T47D (cell line): ENCODE data around the gene ZNF500.
"Not testable (repeated sequence)": the region's sequence is repeated elsewhere in the genome, so short reads cannot be mapped to it uniquely, and the experiment has no call there.

Experiments
- DNase-seq, 2 experiments: peaks; one replicate each; pipeline versions ENCODE4 v3.0.0 to v3.0.0-alpha.2; 2011 to 2012; ENCODE audit warnings: low read depth in 1 of 2, low spot score in 1 of 2
- JUND ChIP-seq: IDR thresholded peaks from 2 replicates; pipeline ENCODE4 v1.6.1; 2012; ENCODE audit warnings: low read depth
- in situ Hi-C: cut with HindIII; loops from 2 replicates; pipeline ENCODE4 v1.10.0; 2016; ENCODE audit warnings: low sequenced_read_pairs, low pct_unique_long_range_greater_than_20kb

ZNF500 gene

GRCh38 chr16:4790871-4791270 is 23.9 kb upstream of the ZNF500 start:
- no peak for DNase-seq
- in situ Hi-C loops = no loop called here
- TF ChIP-seq JUND = no peak

- in situ Hi-C loops = no loop called here
- TF ChIP-seq JUND = no peak
- peak in 1 of 2 experiments; percentile 30 for DNase-seq
Measured at GRCh38 chr16:4790261-4790660, 23.3 kb upstream of the ZNF500 start.

- in situ Hi-C loops = no loop called here
- TF ChIP-seq JUND = no peak
- DNase-seq = no peak
Measured at GRCh38 chr16:4788910-4789309, 21.9 kb upstream of the ZNF500 start.

- in situ Hi-C loops = no loop called here
Measured at GRCh38 chr16:4788489-4788889, 21.5 kb upstream of the ZNF500 start.

GRCh38 chr16:4787627-4788482 is 20.9 kb upstream of the ZNF500 start, which contains the start of gene SEPTIN12:
Gene SEPTIN12 (minus strand): TSS chr16:4788345. CDS start chr16:4787645, 700 bp downstream.
- no peak for TF ChIP-seq JUND
- peak in 1 of 2 experiments; percentile 26 for DNase-seq
- in situ Hi-C loops = no loop called here

More at GRCh38 chr16:4788489-4788889, 21.5 kb upstream of the ZNF500 start:
- no peak for DNase-seq
- no peak for TF ChIP-seq JUND

- TF ChIP-seq JUND = no peak
- no peak for DNase-seq
- in situ Hi-C loops = no loop called here
Measured at GRCh38 chr16:4787068-4787467, 20.1 kb upstream of the ZNF500 start.

GRCh38 chr16:4785758-4786433 is 18.9 kb upstream of the ZNF500 start:
- in situ Hi-C loops = no loop called here
- TF ChIP-seq JUND = no peak
- DNase-seq = no peak

GRCh38 chr16:4784444-4784987 is 17.6 kb upstream of the ZNF500 start:
- in situ Hi-C loops, DNase-seq: not testable (repeated sequence)

- no peak for DNase-seq
- in situ Hi-C loops = no loop called here
- TF ChIP-seq JUND = no peak
Measured at GRCh38 chr16:4783951-4784336, 17.0 kb upstream of the ZNF500 start.

- no peak for DNase-seq
- in situ Hi-C loops = no loop called here
- no peak for TF ChIP-seq JUND
Measured at GRCh38 chr16:4783251-4783950, 16.4 kb upstream of the ZNF500 start.

- in situ Hi-C loops = no loop called here
- TF ChIP-seq JUND = no peak
- no peak for DNase-seq
Measured at GRCh38 chr16:4780235-4780634, 13.3 kb upstream of the ZNF500 start.

GRCh38 chr16:4778050-4778392 is 11.1 kb upstream of the ZNF500 start:
- no peak for TF ChIP-seq JUND

More at GRCh38 chr16:4778050-4778392, 11.1 kb upstream of the ZNF500 start:
- DNase-seq = no peak
- in situ Hi-C loops = no loop called here
